ENCODE measurements around the gene PARD3B. TPM values are rescaled to one million over a fixed set of nuclear protein-coding genes. Genes with fewer than 3 reads are reported as not detected.

The PARD3B gene
- total and polyA plus RNA-seq, 2 of the 13 experiments (the other 11 are each of a cell fraction or from before 2014, with no cell fraction given) = 0.71 to 2.3 TPM

DNA sequence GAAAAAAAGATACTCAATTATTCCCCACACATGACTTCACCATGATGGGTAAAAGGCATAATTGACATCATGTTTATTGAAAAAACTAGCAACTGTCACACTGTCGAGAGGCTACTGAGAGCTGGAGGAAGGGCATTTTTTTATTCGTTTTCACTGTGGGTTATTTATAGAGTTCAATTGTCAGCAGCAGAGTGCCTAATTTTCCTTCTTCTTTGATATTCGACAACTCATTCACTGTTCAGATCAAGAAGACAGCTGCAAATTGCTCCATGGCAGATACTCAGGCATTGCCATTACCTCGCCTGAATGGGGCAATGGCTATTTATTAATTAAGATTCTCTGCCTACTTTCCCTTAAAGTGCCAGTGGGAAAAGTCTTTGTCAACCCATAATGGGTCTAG is 939.5 kb downstream of the PARD3B start:
- ChIA-PET POLR2A (no interaction called here), CTCF (ENCODE audit: low intra/inter-chr PET ratio, low total read pairs) (no interaction called here)
- no peaks in the 10 kb centered on the region for H3K27me3 ChIP-seq (ENCODE audit: control insufficient read depth in 1 of 2, insufficient read depth in 2 of 2, low read length in 2 of 2)
- H3K9me3 ChIP-seq (ENCODE audit: low read length) = no peaks in the 10 kb centered on the region
- H3K4me1 ChIP-seq (ENCODE audit: insufficient read depth, low read length) = no peaks in the 10 kb centered on the region
- no peak overlapping the region for H2AFZ ChIP-seq (ENCODE audit: low read length)
- ATAC-seq = no peak
- no peak for DNase-seq (ENCODE audit: low spot score)
- intact Hi-C loops (cut with micrococcal nuclease; ENCODE audit: unreplicated experiment) = no loop called here
- H3K27ac ChIP-seq (ENCODE audit: extremely low read length, insufficient read depth, low read length) = no peak overlapping the region
- no peak overlapping the region for H3K4me3 ChIP-seq (replicated peaks in 1 of 3; ENCODE audit: insufficient read depth in 1 of 3, low read depth in 2 of 3, low read length in 3 of 3)
- WGBS (ENCODE audit: low lambda C conversion rate) = 35% methylated on average over 4 of the region's 4 CpGs
- no peak for FAIRE-seq
- H3K9ac ChIP-seq (ENCODE audit: insufficient read depth, low read depth, low read length) = no peak overlapping the region
- no peaks in the 10 kb centered on the region for H4K20me1 ChIP-seq (ENCODE audit: insufficient read depth, low read length)
- H3K4me2 ChIP-seq (ENCODE audit: low read depth, low read length) = no peak overlapping the region
- H3K36me3 ChIP-seq (replicated peaks in 1 of 2; ENCODE audit: control insufficient read depth in 1 of 2, insufficient read depth in 2 of 2, low read length in 2 of 2) = no peaks in the 10 kb centered on the region
- in situ Hi-C loops (cut with HindIII; ENCODE audit: extremely low pct_ligation_motif_present, low pct_unique_long_range_greater_than_20kb) = no loop called here
- no TSS peak for BruUV-seq (replicated peaks)
- no peaks in the 10 kb centered on the region for H3K79me2 ChIP-seq (ENCODE audit: insufficient read depth, low read length)
- TF ChIP-seq ZNF629 (CRISPR knock-in tag; conservative IDR thresholded peaks at IDR 0.05) (no peak), ZNF318 (CRISPR knock-in tag; IDR thresholded peaks at IDR 0.05) (no peak), RXRB (CRISPR knock-in tag; IDR thresholded peaks at IDR 0.05; ENCODE audit: borderline replicate concordance) (no peak), EEA1 (CRISPR knock-in tag; IDR thresholded peaks at IDR 0.05; ENCODE audit: borderline replicate concordance) (no peak), BCL3 (CRISPR knock-in tag; IDR thresholded peaks at IDR 0.05) (no peak)
- TF ChIP-seq, protein P1, sequence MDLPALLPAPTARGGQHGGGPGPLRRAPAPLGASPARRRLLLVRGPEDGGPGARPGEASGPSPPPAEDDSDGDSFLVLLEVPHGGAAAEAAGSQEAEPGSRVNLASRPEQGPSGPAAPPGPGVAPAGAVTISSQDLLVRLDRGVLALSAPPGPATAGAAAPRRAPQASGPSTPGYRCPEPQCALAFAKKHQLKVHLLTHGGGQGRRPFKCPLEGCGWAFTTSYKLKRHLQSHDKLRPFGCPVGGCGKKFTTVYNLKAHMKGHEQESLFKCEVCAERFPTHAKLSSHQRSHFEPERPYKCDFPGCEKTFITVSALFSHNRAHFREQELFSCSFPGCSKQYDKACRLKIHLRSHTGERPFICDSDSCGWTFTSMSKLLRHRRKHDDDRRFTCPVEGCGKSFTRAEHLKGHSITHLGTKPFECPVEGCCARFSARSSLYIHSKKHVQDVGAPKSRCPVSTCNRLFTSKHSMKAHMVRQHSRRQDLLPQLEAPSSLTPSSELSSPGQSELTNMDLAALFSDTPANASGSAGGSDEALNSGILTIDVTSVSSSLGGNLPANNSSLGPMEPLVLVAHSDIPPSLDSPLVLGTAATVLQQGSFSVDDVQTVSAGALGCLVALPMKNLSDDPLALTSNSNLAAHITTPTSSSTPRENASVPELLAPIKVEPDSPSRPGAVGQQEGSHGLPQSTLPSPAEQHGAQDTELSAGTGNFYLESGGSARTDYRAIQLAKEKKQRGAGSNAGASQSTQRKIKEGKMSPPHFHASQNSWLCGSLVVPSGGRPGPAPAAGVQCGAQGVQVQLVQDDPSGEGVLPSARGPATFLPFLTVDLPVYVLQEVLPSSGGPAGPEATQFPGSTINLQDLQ (CRISPR knock-in tag; IDR thresholded peaks at IDR 0.05) = no peak
- TF ChIP-seq, protein P2, sequence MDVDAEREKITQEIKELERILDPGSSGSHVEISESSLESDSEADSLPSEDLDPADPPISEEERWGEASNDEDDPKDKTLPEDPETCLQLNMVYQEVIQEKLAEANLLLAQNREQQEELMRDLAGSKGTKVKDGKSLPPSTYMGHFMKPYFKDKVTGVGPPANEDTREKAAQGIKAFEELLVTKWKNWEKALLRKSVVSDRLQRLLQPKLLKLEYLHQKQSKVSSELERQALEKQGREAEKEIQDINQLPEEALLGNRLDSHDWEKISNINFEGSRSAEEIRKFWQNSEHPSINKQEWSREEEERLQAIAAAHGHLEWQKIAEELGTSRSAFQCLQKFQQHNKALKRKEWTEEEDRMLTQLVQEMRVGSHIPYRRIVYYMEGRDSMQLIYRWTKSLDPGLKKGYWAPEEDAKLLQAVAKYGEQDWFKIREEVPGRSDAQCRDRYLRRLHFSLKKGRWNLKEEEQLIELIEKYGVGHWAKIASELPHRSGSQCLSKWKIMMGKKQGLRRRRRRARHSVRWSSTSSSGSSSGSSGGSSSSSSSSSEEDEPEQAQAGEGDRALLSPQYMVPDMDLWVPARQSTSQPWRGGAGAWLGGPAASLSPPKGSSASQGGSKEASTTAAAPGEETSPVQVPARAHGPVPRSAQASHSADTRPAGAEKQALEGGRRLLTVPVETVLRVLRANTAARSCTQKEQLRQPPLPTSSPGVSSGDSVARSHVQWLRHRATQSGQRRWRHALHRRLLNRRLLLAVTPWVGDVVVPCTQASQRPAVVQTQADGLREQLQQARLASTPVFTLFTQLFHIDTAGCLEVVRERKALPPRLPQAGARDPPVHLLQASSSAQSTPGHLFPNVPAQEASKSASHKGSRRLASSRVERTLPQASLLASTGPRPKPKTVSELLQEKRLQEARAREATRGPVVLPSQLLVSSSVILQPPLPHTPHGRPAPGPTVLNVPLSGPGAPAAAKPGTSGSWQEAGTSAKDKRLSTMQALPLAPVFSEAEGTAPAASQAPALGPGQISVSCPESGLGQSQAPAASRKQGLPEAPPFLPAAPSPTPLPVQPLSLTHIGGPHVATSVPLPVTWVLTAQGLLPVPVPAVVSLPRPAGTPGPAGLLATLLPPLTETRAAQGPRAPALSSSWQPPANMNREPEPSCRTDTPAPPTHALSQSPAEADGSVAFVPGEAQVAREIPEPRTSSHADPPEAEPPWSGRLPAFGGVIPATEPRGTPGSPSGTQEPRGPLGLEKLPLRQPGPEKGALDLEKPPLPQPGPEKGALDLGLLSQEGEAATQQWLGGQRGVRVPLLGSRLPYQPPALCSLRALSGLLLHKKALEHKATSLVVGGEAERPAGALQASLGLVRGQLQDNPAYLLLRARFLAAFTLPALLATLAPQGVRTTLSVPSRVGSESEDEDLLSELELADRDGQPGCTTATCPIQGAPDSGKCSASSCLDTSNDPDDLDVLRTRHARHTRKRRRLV (CRISPR knock-in tag; IDR thresholded peaks at IDR 0.05) = no peak

Measured in HepG2 (cell line).